Measurements from ENCODE around the gene ATP6V0B.

ATP6V0B gene

DNA sequence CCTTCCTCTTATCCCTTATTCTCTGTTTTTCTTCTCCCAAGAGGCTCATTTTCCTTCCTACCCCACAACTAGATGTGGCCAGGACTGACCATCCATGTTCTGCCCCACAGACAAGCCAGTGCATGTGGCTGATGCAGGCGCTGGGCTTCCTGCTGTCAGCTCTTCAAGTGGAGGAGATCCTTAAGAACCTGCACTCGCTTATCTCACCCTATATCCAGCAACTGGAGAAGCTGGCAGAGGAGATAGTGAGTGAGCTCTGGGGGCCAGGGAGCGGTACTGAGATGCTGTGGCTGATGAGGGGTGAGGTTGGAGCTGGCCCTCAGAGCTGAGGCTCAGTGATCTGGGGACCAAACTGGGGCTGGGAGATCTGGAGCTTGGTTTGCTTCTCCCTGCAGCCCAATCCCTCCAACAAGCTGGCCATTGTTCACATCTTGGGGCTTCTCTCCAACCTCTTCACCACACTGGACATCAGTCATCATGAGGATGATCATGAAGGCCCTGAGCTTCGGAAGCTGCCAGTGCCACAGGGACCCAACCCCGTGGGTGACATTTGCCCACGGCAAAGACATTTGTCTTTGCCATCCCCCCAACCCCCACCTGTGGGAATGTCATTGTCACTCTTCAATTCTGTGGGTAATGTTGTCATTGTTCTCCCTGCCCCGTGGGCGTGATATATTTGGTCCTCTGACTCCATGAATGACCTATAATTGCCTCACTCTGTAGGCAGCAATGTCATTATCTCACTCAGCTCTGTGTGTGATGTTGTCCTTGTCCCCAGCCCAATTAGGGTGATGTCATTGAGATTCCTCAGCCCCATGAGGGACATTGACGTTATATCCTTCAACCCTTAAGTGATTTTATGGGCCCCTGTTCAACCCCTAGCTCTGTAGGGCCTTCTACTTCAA is 16.2 kb upstream of the ATP6V0B start:
- Histone ChIP-seq H3K27ac (ENCODE audit: low read length) (no peak overlapping the region), H2AFZ (ENCODE audit: low read depth, low read length) (no peak overlapping the region), H3K9me3 (ENCODE audit: insufficient read depth, low read length) (no peaks in the 10 kb centered on the region), H3K4me2 (ENCODE audit: low read length) (no peak overlapping the region), H3K79me2 (ENCODE audit: low read length) (no peaks in the 10 kb centered on the region), H3K9ac (ENCODE audit: low read length) (no peak overlapping the region), H4K20me1 (ENCODE audit: insufficient read depth, low read length) (no peaks in the 10 kb centered on the region), H3K27me3 (ENCODE audit: low read depth, low read length) (no peaks in the 10 kb centered on the region), H3K4me1 (ENCODE audit: low read length) (no peaks in the 10 kb centered on the region), H3K4me3 (ENCODE audit: low read length) (no peak overlapping the region), H3K36me3 (replicated peaks; ENCODE audit: low read depth, low read length) (no peaks in the 10 kb centered on the region)
- TF ChIP-seq EZH2phosphoT487 (IDR thresholded peaks at IDR 0.05; ENCODE audit: low read depth), result no peak
- TF ChIP-seq, protein P1, sequence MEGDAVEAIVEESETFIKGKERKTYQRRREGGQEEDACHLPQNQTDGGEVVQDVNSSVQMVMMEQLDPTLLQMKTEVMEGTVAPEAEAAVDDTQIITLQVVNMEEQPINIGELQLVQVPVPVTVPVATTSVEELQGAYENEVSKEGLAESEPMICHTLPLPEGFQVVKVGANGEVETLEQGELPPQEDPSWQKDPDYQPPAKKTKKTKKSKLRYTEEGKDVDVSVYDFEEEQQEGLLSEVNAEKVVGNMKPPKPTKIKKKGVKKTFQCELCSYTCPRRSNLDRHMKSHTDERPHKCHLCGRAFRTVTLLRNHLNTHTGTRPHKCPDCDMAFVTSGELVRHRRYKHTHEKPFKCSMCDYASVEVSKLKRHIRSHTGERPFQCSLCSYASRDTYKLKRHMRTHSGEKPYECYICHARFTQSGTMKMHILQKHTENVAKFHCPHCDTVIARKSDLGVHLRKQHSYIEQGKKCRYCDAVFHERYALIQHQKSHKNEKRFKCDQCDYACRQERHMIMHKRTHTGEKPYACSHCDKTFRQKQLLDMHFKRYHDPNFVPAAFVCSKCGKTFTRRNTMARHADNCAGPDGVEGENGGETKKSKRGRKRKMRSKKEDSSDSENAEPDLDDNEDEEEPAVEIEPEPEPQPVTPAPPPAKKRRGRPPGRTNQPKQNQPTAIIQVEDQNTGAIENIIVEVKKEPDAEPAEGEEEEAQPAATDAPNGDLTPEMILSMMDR (IDR thresholded peaks at IDR 0.05; ENCODE audit: low read depth, low read length), result no peak

- no peak overlapping the region for H3K27ac ChIP-seq (ENCODE audit: low read length)
- TF ChIP-seq EZH2phosphoT487 (IDR thresholded peaks at IDR 0.05; ENCODE audit: low read depth), result no peak
- TF ChIP-seq, protein P1 (IDR thresholded peaks at IDR 0.05; ENCODE audit: low read depth, low read length), result no peak
- H3K79me2 ChIP-seq (ENCODE audit: low read length), result no peaks in the 10 kb centered on the region
- no peaks in the 10 kb centered on the region for H4K20me1 ChIP-seq (ENCODE audit: insufficient read depth, low read length)
- no peaks in the 10 kb centered on the region for H3K4me1 ChIP-seq (ENCODE audit: low read length)
- H3K36me3 ChIP-seq (replicated peaks; ENCODE audit: low read depth, low read length), result no peaks in the 10 kb centered on the region
- H3K27me3 ChIP-seq (ENCODE audit: low read depth, low read length), result no peaks in the 10 kb centered on the region
- H3K9me3 ChIP-seq (ENCODE audit: insufficient read depth, low read length), result no peaks in the 10 kb centered on the region
- H3K4me3 ChIP-seq (ENCODE audit: low read length), result no peak overlapping the region
- no peak overlapping the region for H3K9ac ChIP-seq (ENCODE audit: low read length)
- no peak overlapping the region for H3K4me2 ChIP-seq (ENCODE audit: low read length)
- no peak overlapping the region for H2AFZ ChIP-seq (ENCODE audit: low read depth, low read length)
Observed at GRCh38 chr1:43960798-43961197, 14.0 kb upstream of the ATP6V0B start.

DNA sequence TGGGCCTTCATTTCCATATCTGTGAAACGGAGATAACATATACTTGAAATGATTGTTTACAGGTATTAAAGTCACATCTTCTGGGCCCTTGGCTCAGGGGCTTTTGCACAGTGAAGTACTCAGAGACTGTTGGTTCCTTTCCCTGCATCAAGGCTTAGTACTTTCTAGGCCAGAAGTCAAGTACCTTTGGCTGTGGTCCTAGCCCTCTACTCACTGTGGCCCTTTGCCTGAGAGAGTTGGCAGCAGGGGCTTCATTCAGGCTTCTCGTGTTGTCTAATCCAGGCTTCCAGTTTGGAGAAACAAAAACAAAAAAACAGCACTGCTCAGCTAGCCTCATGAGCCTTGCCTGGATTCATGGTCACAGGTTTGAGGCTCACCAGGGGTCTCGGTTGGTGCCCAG is 13.1 kb upstream of the ATP6V0B start:
- no peaks in the 10 kb centered on the region for H3K4me1 ChIP-seq (ENCODE audit: low read length)
- no peaks in the 10 kb centered on the region for H3K9me3 ChIP-seq (ENCODE audit: insufficient read depth, low read length)
- H3K9ac ChIP-seq (ENCODE audit: low read length), result no peak overlapping the region
- no peaks in the 10 kb centered on the region for H3K27me3 ChIP-seq (ENCODE audit: low read depth, low read length)
- no peak overlapping the region for H3K27ac ChIP-seq (ENCODE audit: low read length)
- H3K4me3 ChIP-seq (ENCODE audit: low read length), result no peak overlapping the region
- no peak overlapping the region for H3K4me2 ChIP-seq (ENCODE audit: low read length)
- H3K79me2 ChIP-seq (ENCODE audit: low read length), result no peaks in the 10 kb centered on the region
- TF ChIP-seq EZH2phosphoT487 (IDR thresholded peaks at IDR 0.05; ENCODE audit: low read depth), result no peak
- TF ChIP-seq, protein P1 (IDR thresholded peaks at IDR 0.05; ENCODE audit: low read depth, low read length), result no peak
- H4K20me1 ChIP-seq (ENCODE audit: insufficient read depth, low read length), result no peaks in the 10 kb centered on the region
- H3K36me3 ChIP-seq (replicated peaks; ENCODE audit: low read depth, low read length), result no peaks in the 10 kb centered on the region
- H2AFZ ChIP-seq (ENCODE audit: low read depth, low read length), result no peak overlapping the region

GRCh38 chr1:43962324-43962723 is 12.4 kb upstream of the ATP6V0B start:
- Histone ChIP-seq H2AFZ (ENCODE audit: low read depth, low read length) (no peak overlapping the region), H4K20me1 (ENCODE audit: insufficient read depth, low read length) (no peaks in the 10 kb centered on the region), H3K27ac (ENCODE audit: low read length) (no peak overlapping the region), H3K27me3 (ENCODE audit: low read depth, low read length) (no peaks in the 10 kb centered on the region), H3K36me3 (replicated peaks; ENCODE audit: low read depth, low read length) (no peaks in the 10 kb centered on the region), H3K79me2 (ENCODE audit: low read length) (no peaks in the 10 kb centered on the region), H3K9me3 (ENCODE audit: insufficient read depth, low read length) (no peaks in the 10 kb centered on the region), H3K4me3 (ENCODE audit: low read length) (no peak overlapping the region), H3K9ac (ENCODE audit: low read length) (no peak overlapping the region), H3K4me1 (ENCODE audit: low read length) (no peaks in the 10 kb centered on the region), H3K4me2 (ENCODE audit: low read length) (no peak overlapping the region)
- TF ChIP-seq, protein P1 (IDR thresholded peaks at IDR 0.05; ENCODE audit: low read depth, low read length), result no peak
- TF ChIP-seq EZH2phosphoT487 (IDR thresholded peaks at IDR 0.05; ENCODE audit: low read depth), result no peak
